ENCODE results near the gene ITGA5. TPM values are rescaled to one million over a fixed set of nuclear protein-coding genes. Genes with fewer than 3 reads are reported as not detected.

Gene ITGA5
- total and polyA plus RNA-seq, 12 donors: 15.7 to 141 (median 72.2) TPM

GRCh38 chr12:54443446-54443845 lies 24.4 kb upstream of the ITGA5 start:
- no peak overlapping the region for H3K4me3 ChIP-seq
- H3K27me3 ChIP-seq: peaks cover 14% of the 10 kb centered on the region
- peaks cover 0 to 5% of the 10 kb centered on the region in 2 donors for H3K4me1 ChIP-seq (replicated peaks in 1 of 2)
- DNase-seq: no peak
- no peaks in the 10 kb centered on the region for H3K9me3 ChIP-seq (replicated peaks in 1 of 3)
- H3K36me3 ChIP-seq (replicated peaks in 1 of 2): no peaks in the 10 kb centered on the region
- no peak for TF ChIP-seq POLR2A (IDR thresholded peaks at IDR 0.05)
- TF ChIP-seq CTCF (IDR thresholded peaks at IDR 0.05): no peak
- no peak overlapping the region for H3K27ac ChIP-seq
- WGBS, 4 donors: 75 to 81% (median 76%) methylated on average over 4 of the region's 4 CpGs
- intact Hi-C loops (cut with DNase I): no loop called here

- DNase-seq: no peak
- H3K4me3 ChIP-seq: no peak overlapping the region
- H3K27me3 ChIP-seq: peaks cover 14% of the 10 kb centered on the region
- intact Hi-C loops (cut with DNase I): no loop called here
- no peak for TF ChIP-seq CTCF (IDR thresholded peaks at IDR 0.05)
- TF ChIP-seq POLR2A (IDR thresholded peaks at IDR 0.05): no peak
- WGBS, 4 donors: 68 to 95% (median 77%) methylated on average over 1 of the region's 1 CpG
- no peaks in the 10 kb centered on the region for H3K9me3 ChIP-seq (replicated peaks in 1 of 3)
- no peak overlapping the region for H3K27ac ChIP-seq
- peaks cover 0 to 5% of the 10 kb centered on the region in 2 donors for H3K4me1 ChIP-seq (replicated peaks in 1 of 2)
- H3K36me3 ChIP-seq (replicated peaks in 1 of 2): no peaks in the 10 kb centered on the region
Observed at GRCh38 chr12:54442961-54443360, 23.9 kb upstream of the ITGA5 start.

GRCh38 chr12:54442099-54442498 lies 23.0 kb upstream of the ITGA5 start:
- WGBS, 4 donors: 43 to 64% (median 54%) methylated on average over 2 of the region's 2 CpGs
- H3K27me3 ChIP-seq: peaks cover 14% of the 10 kb centered on the region
- H3K4me3 ChIP-seq: no peak overlapping the region
- H3K27ac ChIP-seq: no peak overlapping the region
- DNase-seq: no peak
- no peaks in the 10 kb centered on the region for H3K36me3 ChIP-seq (replicated peaks in 1 of 2)
- intact Hi-C loops (cut with DNase I): no loop called here
- TF ChIP-seq CTCF (IDR thresholded peaks at IDR 0.05) (no peak), POLR2A (IDR thresholded peaks at IDR 0.05) (no peak)
- H3K4me1 ChIP-seq (replicated peaks in 1 of 2): peaks cover 0 to 5% of the 10 kb centered on the region in 2 donors
- H3K9me3 ChIP-seq (replicated peaks in 1 of 3): no peaks in the 10 kb centered on the region

- no peaks in the 10 kb centered on the region for H3K9me3 ChIP-seq (replicated peaks in 1 of 3)
- H3K4me3 ChIP-seq: no peak overlapping the region
- WGBS, 4 donors: 35 to 38% (median 37%) methylated on average over 10 of the region's 10 CpGs
- H3K4me1 ChIP-seq (replicated peaks in 1 of 2): peaks cover 0 to 5% of the 10 kb centered on the region in 2 donors
- TF ChIP-seq POLR2A (IDR thresholded peaks at IDR 0.05): no peak
- peak; percentile 70 to 94 (median 90) for TF ChIP-seq CTCF (IDR thresholded peaks at IDR 0.05)
- peaks cover 4% of the 10 kb centered on the region for H3K27me3 ChIP-seq
- peak in 2 of 7 donors; percentile 31 to 37 for DNase-seq
- H3K36me3 ChIP-seq (replicated peaks in 1 of 2): no peaks in the 10 kb centered on the region
- intact Hi-C loops (cut with DNase I): loop anchor here (2.0 to 5.0 kb wide), 2 partner anchors 37 to 41 kb away; no protein-coding TSS in a partner anchor
- H3K27ac ChIP-seq: no peak overlapping the region
Observed at GRCh38 chr12:54439521-54440255, 20.6 kb upstream of the ITGA5 start.
